Nephron progenitor cell (in vitro differentiated cells): ENCODE results near the gene CRACR2A.

Experiments
- DNase-seq: peaks from one replicate; pipeline ENCODE4 v3.0.0; 2021
- H3K27ac Mint-ChIP-seq: 2 replicates; pipeline ENCODE4 v1.8.0; 2021; ENCODE audit warnings: mild to moderate bottlenecking, moderate library complexity, mixed read lengths
- H3K27me3 Mint-ChIP-seq: 2 replicates; pipeline ENCODE4 v1.8.0; 2021; ENCODE audit warnings: mild to moderate bottlenecking, low read depth, mixed read lengths; ENCODE audit not compliant: poor library complexity
- H3K36me3 Mint-ChIP-seq: 2 replicates; pipeline ENCODE4 v1.8.0; 2021; ENCODE audit warnings: low read depth, mixed read lengths
- H3K4me1 Mint-ChIP-seq: 2 replicates; pipeline ENCODE4 v1.8.0; 2021; ENCODE audit warnings: mixed read lengths
- H3K4me3 Mint-ChIP-seq: 2 replicates; pipeline ENCODE4 v1.8.0; 2021; ENCODE audit warnings: mild to moderate bottlenecking, moderate library complexity, mixed read lengths
- H3K9me3 Mint-ChIP-seq: 2 replicates; pipeline ENCODE4 v1.8.0; 2021; ENCODE audit warnings: mild to moderate bottlenecking, moderate library complexity, mixed read lengths
- CTCF ChIP-seq: fragments of 200-600 bp; sonication (generic); IDR thresholded peaks from 2 replicates; pipeline ENCODE4 v1.5.0; 2021; ENCODE audit warnings: antibody characterized with exemption

The CRACR2A gene

GRCh38 chr12:3745152-3745551 lies 7.8 kb downstream of the CRACR2A start:
- DNase-seq = no peak

GRCh38 chr12:3744229-3744901 lies 8.5 kb downstream of the CRACR2A start:
- H3K4me1 Mint-ChIP-seq = peaks cover 2% of the 10 kb centered on the region
- DNase-seq = no peak
- H3K4me3 Mint-ChIP-seq = no peak overlapping the region
- peaks cover 11% of the 10 kb centered on the region for H3K9me3 Mint-ChIP-seq
- no peak for TF ChIP-seq CTCF
- H3K36me3 Mint-ChIP-seq = peaks cover 4% of the 10 kb centered on the region
- H3K27me3 Mint-ChIP-seq = peaks cover 14% of the 10 kb centered on the region
- H3K27ac Mint-ChIP-seq = no peak overlapping the region

More at GRCh38 chr12:3745152-3745551, 7.8 kb downstream of the CRACR2A start:
- Mint-ChIP-seq H3K4me3 (no peak overlapping the region), H3K9me3 (peaks cover 11% of the 10 kb centered on the region), H3K27me3 (peaks cover 16% of the 10 kb centered on the region), H3K4me1 (peaks cover 6% of the 10 kb centered on the region), H3K27ac (no peak overlapping the region), H3K36me3 (peaks cover 4% of the 10 kb centered on the region)
- no peak for TF ChIP-seq CTCF

- no peak for TF ChIP-seq CTCF
- Mint-ChIP-seq H3K4me3 (no peak overlapping the region), H3K27me3 (peaks cover 11% of the 10 kb centered on the region), H3K27ac (no peak overlapping the region), H3K4me1 (no peaks in the 10 kb centered on the region), H3K9me3 (peaks cover 11% of the 10 kb centered on the region), H3K36me3 (peaks cover 4% of the 10 kb centered on the region)
- DNase-seq = no peak
These were observed 9.1 kb downstream of the CRACR2A start for GRCh38 chr12:3743803-3744202.

- DNase-seq = no peak
- Mint-ChIP-seq H3K27ac (no peak overlapping the region), H3K36me3 (peaks cover 4% of the 10 kb centered on the region), H3K9me3 (peaks cover 11% of the 10 kb centered on the region), H3K4me1 (no peaks in the 10 kb centered on the region), H3K27me3 (peaks cover 4% of the 10 kb centered on the region), H3K4me3 (no peak overlapping the region)
- no peak for TF ChIP-seq CTCF
These were observed 10.8 kb downstream of the CRACR2A start for GRCh38 chr12:3741882-3742672.

- peaks cover 4% of the 10 kb centered on the region for H3K27me3 Mint-ChIP-seq
- no peak overlapping the region for H3K4me3 Mint-ChIP-seq
- no peak for TF ChIP-seq CTCF
- H3K4me1 Mint-ChIP-seq = no peaks in the 10 kb centered on the region
- H3K36me3 Mint-ChIP-seq = no peaks in the 10 kb centered on the region
- no peak overlapping the region for H3K27ac Mint-ChIP-seq
- peaks cover 4% of the 10 kb centered on the region for H3K9me3 Mint-ChIP-seq
- no peak for DNase-seq
These were observed 12.3 kb downstream of the CRACR2A start for GRCh38 chr12:3740480-3741231.
